GM12865 (cell line): Measurements from ENCODE around the gene CXCR6.

Experiments used
- DNase-seq: peaks from one replicate; pipeline ENCODE4 v3.0.0; 2010; ENCODE audit warnings: low read depth
- H3K4me3 ChIP-seq: 2 replicates; pipeline ENCODE4 v1.5.1; 2011; ENCODE audit warnings: mild to moderate bottlenecking, low read depth, low read length, control low read depth
- TF ChIP-seq, protein P1 (sequence below): IDR thresholded peaks from 2 replicates; pipeline ENCODE4 v1.5.1; 2011; ENCODE audit warnings: low read length, control low read depth, low read depth, inconsistent platforms; ENCODE audit not compliant: insufficient read depth; ENCODE audit errors: missing control alignments

Gene CXCR6

DNA sequence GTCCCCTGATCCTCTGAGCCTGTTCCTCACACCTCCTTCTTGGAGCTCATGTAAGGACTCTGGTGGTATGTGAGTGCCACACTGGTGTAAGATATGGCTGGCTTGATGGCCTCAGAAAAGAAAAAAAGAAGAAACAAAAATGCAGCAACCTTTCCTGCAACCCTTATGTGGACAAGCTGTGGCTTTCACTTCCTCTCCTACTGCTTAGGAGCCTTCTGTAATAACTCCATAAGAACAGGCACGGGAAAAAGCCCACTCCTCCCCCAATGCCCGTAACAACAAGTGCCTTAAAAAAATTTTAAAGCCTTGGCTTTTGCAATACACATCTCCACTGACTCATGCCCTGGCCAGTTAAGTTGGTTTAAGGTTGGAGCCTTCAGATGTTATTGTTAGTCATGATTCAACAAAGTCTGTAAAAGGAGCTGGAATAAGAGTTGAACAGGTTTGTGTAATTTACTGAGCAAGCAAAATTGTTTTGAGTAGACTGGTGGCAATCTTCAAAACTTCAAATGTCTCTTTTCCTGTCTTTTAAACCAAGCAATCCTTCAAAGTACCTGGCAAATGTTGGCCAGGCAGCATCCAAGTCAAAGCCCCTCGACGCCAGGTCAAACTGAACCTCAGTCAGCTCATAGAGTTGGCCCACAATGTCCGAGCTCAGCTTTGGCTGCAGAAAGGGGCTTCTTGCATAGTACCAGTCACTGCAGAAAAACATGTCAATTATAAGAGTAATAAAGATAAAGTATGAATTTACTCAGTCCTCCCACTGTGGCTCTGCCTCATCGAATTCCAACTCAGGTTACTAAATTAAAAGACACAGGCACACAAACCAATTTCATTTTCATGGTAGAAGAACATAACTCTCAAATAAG, 29.5 kb downstream of the CXCR6 start:
- TF ChIP-seq, protein P1, sequence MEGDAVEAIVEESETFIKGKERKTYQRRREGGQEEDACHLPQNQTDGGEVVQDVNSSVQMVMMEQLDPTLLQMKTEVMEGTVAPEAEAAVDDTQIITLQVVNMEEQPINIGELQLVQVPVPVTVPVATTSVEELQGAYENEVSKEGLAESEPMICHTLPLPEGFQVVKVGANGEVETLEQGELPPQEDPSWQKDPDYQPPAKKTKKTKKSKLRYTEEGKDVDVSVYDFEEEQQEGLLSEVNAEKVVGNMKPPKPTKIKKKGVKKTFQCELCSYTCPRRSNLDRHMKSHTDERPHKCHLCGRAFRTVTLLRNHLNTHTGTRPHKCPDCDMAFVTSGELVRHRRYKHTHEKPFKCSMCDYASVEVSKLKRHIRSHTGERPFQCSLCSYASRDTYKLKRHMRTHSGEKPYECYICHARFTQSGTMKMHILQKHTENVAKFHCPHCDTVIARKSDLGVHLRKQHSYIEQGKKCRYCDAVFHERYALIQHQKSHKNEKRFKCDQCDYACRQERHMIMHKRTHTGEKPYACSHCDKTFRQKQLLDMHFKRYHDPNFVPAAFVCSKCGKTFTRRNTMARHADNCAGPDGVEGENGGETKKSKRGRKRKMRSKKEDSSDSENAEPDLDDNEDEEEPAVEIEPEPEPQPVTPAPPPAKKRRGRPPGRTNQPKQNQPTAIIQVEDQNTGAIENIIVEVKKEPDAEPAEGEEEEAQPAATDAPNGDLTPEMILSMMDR, result no peak
- H3K4me3 ChIP-seq, result no peak overlapping the region
- peak; percentile 19 for DNase-seq

GRCh38 chr3:45974686-45975085, 31.4 kb downstream of the CXCR6 start:
- TF ChIP-seq, protein P1, result no peak
- DNase-seq, result no peak
- H3K4me3 ChIP-seq, result no peak overlapping the region

GRCh38 chr3:45975686-45976085, 32.4 kb downstream of the CXCR6 start:
- TF ChIP-seq, protein P1, result no peak
- no peak for DNase-seq
- no peak overlapping the region for H3K4me3 ChIP-seq

- no peak for DNase-seq
- H3K4me3 ChIP-seq, result no peak overlapping the region
Observed at GRCh38 chr3:45976191-45977091, 33.2 kb downstream of the CXCR6 start.

DNA sequence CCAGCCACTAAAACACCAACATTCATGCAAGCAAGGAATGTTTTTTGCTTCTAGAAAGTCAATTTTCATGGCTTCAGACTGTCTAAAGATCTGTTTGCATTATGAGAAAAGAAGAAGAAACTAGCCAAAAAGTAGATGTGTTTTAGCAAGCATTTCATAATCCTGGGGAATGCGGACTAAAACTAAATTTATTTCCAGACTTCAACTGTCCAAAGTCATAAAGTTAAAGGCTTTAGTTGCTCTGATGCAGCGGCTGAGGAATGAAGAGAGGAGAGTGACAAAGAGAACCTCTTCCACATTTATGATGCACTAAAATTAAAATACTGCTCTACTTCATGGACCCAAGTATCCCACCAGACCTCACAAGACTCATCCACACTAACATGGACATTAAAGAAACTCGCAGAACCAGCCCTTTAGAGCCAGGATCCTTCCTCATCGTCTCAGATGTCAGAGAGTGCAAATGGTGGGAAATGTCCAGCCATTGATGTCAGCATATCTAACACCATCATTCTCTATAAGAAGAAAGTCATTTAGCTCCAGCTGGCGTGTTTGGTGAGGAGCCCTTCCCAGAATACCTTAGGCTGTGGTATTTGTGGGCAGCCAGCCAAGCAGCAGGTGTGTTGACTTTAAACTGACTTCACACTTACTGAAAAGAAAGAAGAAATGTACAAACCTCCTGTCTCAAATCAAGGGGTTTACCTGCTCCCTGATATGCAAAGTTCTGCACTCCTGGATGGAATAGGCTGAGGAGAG, 34.9 kb downstream of the CXCR6 start:
- DNase-seq, result no peak
- H3K4me3 ChIP-seq, result no peak overlapping the region

More at GRCh38 chr3:45976191-45977091, 33.2 kb downstream of the CXCR6 start:
- TF ChIP-seq, protein P1, result no peak

GRCh38 chr3:45979378-45979777, 36.1 kb downstream of the CXCR6 start:
- H3K4me3 ChIP-seq, result no peak overlapping the region
- DNase-seq, result no peak
- TF ChIP-seq, protein P1, result no peak

More for the DNA sequence above, 34.9 kb downstream of the CXCR6 start:
- TF ChIP-seq, protein P1, result no peak
